OCI-LY3 (cell line): ENCODE results near the gene PDLIM1.

Experiments used
- H2AFZ ChIP-seq: fragments of 200-600, 300-600 bp; shearing (Covaris generic); 2 replicates; pipeline ENCODE4 v1.6.0; 2014; ENCODE audit warnings: antibody characterized with exemption, low read depth, low read length
- H3K27ac ChIP-seq: fragments of 200-600, 300-600 bp; sonication (generic); 2 replicates; pipeline ENCODE4 v1.5.1; 2014; ENCODE audit warnings: mild to moderate bottlenecking, low read length, moderate library complexity, mixed read lengths
- H3K27me3 ChIP-seq: fragments of 200-600, 300-600 bp; sonication (generic); 2 replicates; pipeline ENCODE4 v1.6.1; 2014; ENCODE audit warnings: low read depth, low read length, mixed read lengths
- H3K36me3 ChIP-seq: fragments of 200-600, 300-600 bp; sonication (generic); replicated peaks from 2 replicates; pipeline ENCODE3; 2014; ENCODE audit warnings: low read depth, low read length, mixed read lengths
- H3K4me1 ChIP-seq: fragments of 300-600, 200-600 bp; sonication (generic); 2 replicates; pipeline ENCODE4 v1.6.1; 2014; ENCODE audit warnings: low read length, mixed read lengths
- H3K4me2 ChIP-seq: fragments of 200-600, 300-600 bp; sonication (generic); 2 replicates; pipeline ENCODE4 v1.6.1; 2014; ENCODE audit warnings: low read length, mixed read lengths
- H3K4me3 ChIP-seq: fragments of 300-600, 200-600 bp; sonication (generic); 2 replicates; pipeline ENCODE4 v1.5.1; 2014; ENCODE audit warnings: antibody characterized with exemption, mild to moderate bottlenecking, low read length, moderate library complexity
- H3K79me2 ChIP-seq: fragments of 300-600, 200-600 bp; shearing (Covaris generic); 2 replicates; pipeline ENCODE4 v1.6.1; 2014; ENCODE audit warnings: mild to moderate bottlenecking, low read length, mixed read lengths
- H3K9ac ChIP-seq: fragments of 300-600, 200-600 bp; shearing (Covaris generic); 2 replicates; pipeline ENCODE4 v1.6.0; 2014; ENCODE audit warnings: mild to moderate bottlenecking, low read length, moderate library complexity
- H3K9me3 ChIP-seq: fragments of 200-600, 300-600 bp; shearing (Covaris generic); 2 replicates; pipeline ENCODE4 v1.6.1; 2014; ENCODE audit warnings: low read length, mixed read lengths; ENCODE audit not compliant: insufficient read depth
- H4K20me1 ChIP-seq: fragments of 200-600, 300-600 bp; sonication (generic); 2 replicates; pipeline ENCODE4 v1.6.1; 2016; ENCODE audit warnings: low read length, mixed read lengths; ENCODE audit not compliant: insufficient read depth
- EZH2phosphoT487 ChIP-seq: fragments of 200-600 bp; shearing (Covaris generic); IDR thresholded peaks from 2 replicates; pipeline ENCODE4 v1.6.1; 2018; ENCODE audit warnings: antibody characterized with exemption, mixed run types, low read depth
- TF ChIP-seq, protein P1 (sequence below): fragments of 200-600, 300-600 bp; sonication (generic); IDR thresholded peaks from 2 replicates; pipeline ENCODE4 v1.5.1; 2014; ENCODE audit warnings: antibody characterized with exemption, low read length, low read depth

The PDLIM1 gene

DNA sequence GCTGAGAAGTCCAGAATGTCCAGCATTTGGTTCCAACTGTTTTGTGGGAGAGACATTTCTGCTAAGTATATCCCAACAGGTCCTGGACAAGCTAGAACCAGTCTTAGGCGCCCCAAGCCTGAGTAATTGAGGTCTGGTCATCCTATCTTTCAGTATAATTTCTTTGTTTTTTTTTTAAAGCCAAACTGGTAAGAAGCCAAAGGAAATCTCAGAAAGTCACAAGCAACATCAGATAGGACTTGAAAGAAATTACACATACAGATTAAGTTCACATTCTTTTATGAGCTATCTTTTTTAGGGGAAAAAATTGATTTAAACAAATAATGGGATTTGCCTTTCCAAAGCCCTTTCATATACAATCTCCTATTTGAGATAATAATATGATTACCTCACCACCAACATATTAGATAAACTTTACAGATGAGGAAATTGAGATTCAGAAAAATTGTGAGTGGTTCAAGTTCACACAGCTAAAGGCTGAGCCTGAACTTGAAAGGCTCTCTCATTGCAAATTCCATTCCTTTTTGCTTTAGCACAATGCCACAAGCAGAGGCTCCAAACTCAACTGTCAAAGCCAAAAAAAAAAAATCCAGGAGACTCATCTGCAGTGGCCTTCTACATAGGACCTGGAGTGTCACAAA, 15.0 kb downstream of the PDLIM1 start:
- H3K9ac ChIP-seq, result no peak overlapping the region

DNA sequence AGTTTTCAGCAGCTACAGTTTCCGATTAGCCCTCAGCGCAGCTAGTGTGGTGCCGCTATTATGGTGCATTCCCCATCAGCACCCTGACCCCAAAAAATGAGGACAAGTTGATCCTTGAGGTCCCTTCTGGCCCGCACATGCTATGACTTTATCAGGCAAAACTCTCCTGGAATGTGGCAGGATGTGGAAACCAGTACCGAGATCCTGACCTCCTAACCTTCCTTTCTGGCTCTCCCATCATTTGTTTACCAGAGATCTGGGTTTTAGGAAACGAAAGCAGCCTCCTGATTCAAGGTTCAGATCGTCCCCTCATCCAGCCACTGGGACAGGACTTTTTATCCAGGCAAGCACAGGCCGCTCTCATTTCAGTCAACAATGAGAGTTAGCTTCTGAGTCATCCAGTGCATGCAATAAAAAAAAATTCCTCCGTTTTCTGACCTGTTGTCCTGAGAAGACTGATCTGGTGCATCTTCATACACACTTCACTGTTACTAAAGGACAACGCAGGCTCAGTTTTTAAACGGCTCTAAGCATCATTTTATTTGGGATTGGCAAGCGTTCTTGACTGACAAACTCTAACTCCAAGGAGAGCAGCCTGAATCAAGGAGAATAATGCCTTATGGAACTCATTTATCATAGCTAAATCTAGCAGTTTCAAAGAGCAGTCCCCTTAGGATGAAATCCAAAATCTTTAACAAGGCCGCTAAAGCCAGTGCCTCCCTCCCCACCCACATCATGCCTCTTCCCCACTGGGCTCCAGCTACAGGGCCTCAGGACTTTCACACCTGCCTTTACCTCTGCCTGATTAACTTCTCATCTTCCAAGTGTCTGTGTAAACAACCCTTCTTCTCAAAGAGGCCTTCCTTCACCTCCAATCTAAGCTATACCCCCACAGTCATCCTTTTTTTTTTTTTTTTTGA, 17.1 kb downstream of the PDLIM1 start:
- Histone ChIP-seq H3K27ac (no peak overlapping the region), H3K9ac (no peak overlapping the region), H3K4me1 (no peaks in the 10 kb centered on the region), H3K4me2 (no peak overlapping the region), H3K36me3 (no peaks in the 10 kb centered on the region), H3K27me3 (no peaks in the 10 kb centered on the region), H2AFZ (no peak overlapping the region), H4K20me1 (no peaks in the 10 kb centered on the region), H3K9me3 (no peaks in the 10 kb centered on the region), H3K79me2 (no peaks in the 10 kb centered on the region), H3K4me3 (no peak overlapping the region)
- TF ChIP-seq, protein P1, sequence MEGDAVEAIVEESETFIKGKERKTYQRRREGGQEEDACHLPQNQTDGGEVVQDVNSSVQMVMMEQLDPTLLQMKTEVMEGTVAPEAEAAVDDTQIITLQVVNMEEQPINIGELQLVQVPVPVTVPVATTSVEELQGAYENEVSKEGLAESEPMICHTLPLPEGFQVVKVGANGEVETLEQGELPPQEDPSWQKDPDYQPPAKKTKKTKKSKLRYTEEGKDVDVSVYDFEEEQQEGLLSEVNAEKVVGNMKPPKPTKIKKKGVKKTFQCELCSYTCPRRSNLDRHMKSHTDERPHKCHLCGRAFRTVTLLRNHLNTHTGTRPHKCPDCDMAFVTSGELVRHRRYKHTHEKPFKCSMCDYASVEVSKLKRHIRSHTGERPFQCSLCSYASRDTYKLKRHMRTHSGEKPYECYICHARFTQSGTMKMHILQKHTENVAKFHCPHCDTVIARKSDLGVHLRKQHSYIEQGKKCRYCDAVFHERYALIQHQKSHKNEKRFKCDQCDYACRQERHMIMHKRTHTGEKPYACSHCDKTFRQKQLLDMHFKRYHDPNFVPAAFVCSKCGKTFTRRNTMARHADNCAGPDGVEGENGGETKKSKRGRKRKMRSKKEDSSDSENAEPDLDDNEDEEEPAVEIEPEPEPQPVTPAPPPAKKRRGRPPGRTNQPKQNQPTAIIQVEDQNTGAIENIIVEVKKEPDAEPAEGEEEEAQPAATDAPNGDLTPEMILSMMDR, result no peak
- no peak for TF ChIP-seq EZH2phosphoT487

More for the DNA sequence above, 15.0 kb downstream of the PDLIM1 start:
- Histone ChIP-seq H3K4me1 (no peaks in the 10 kb centered on the region), H3K9me3 (no peaks in the 10 kb centered on the region), H4K20me1 (no peaks in the 10 kb centered on the region), H3K27ac (no peak overlapping the region), H3K4me2 (no peak overlapping the region), H3K36me3 (no peaks in the 10 kb centered on the region), H2AFZ (no peak overlapping the region), H3K4me3 (no peak overlapping the region), H3K79me2 (no peaks in the 10 kb centered on the region), H3K27me3 (no peaks in the 10 kb centered on the region)
- TF ChIP-seq EZH2phosphoT487, result no peak
- TF ChIP-seq, protein P1, result no peak

DNA sequence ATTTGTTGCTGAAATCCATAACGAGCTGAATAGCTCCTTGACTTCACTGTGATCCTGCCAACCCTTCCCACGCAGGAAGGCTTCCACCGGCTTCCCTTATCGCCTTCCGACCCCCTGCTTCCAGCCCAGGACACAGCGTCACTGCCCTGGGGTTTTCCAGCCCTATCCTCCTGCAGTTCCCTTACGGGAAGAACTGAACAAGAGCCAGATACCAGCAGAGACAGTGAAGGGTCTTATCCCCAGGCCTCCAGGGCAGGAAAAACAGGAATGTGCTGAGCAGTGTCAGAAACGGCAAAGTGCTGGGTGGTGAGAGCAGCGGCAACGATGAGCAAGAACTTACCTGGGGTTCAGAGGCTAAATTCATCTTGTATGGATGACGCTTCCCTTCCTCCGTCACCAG, 22.4 kb downstream of the PDLIM1 start:
- Histone ChIP-seq H3K4me1 (no peaks in the 10 kb centered on the region), H3K4me3 (no peak overlapping the region), H4K20me1 (no peaks in the 10 kb centered on the region), H3K9me3 (no peaks in the 10 kb centered on the region), H3K4me2 (no peak overlapping the region), H3K9ac (no peak overlapping the region), H3K27me3 (no peaks in the 10 kb centered on the region), H3K36me3 (no peaks in the 10 kb centered on the region), H3K79me2 (no peaks in the 10 kb centered on the region), H3K27ac (no peak overlapping the region), H2AFZ (no peak overlapping the region)
- no peak for TF ChIP-seq EZH2phosphoT487
- TF ChIP-seq, protein P1, result no peak

DNA sequence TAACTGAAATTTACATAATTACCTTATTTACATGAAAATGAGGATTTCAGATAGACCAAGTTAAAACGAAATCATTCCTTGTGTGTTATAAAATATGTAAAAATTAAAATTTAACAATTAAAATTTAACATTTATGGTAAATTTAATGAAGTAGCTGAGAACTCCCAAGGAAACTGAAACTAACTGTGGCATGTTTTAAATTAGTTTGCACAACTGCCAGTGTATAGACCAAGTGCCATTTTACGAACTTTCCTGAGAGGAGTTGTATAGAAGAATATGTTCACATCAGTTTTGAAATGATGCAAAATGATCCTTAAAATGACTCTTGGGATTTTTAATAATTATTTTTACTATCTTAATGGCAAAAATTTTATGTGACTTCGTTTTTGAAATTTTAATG, 23.6 kb downstream of the PDLIM1 start:
- Histone ChIP-seq H3K4me3 (no peak overlapping the region), H3K4me2 (no peak overlapping the region), H3K4me1 (no peaks in the 10 kb centered on the region), H3K36me3 (no peaks in the 10 kb centered on the region), H3K27ac (no peak overlapping the region), H2AFZ (no peak overlapping the region), H4K20me1 (no peaks in the 10 kb centered on the region), H3K27me3 (no peaks in the 10 kb centered on the region), H3K79me2 (no peaks in the 10 kb centered on the region), H3K9ac (no peak overlapping the region), H3K9me3 (no peaks in the 10 kb centered on the region)
- TF ChIP-seq EZH2phosphoT487, result no peak
- TF ChIP-seq, protein P1, result no peak
